Measurements from ENCODE around the gene CCDC3.
"Not testable (repeated sequence)": the region's sequence is repeated elsewhere in the genome, so short reads cannot be mapped to it uniquely, and the experiment has no call there.

CCDC3 gene

GRCh38 chr10:12999849-13000248 lies 1.7 kb downstream of the CCDC3 start:
- DNase-seq: no peak

- DNase-seq: no peak
Observed at GRCh38 chr10:12995425-12995861, 6.1 kb downstream of the CCDC3 start.

GRCh38 chr10:12993595-12993994 lies 7.9 kb downstream of the CCDC3 start:
- DNase-seq: no peak

GRCh38 chr10:12985347-12985746 lies 16.2 kb downstream of the CCDC3 start:
- DNase-seq: no peak

- DNase-seq: no peak
Observed at GRCh38 chr10:12984165-12984747, 17.3 kb downstream of the CCDC3 start.

- DNase-seq: not testable (repeated sequence)
Observed at GRCh38 chr10:12983568-12983967, 17.9 kb downstream of the CCDC3 start.

GRCh38 chr10:12981570-12981969 lies 19.9 kb downstream of the CCDC3 start:
- no peak for DNase-seq

- DNase-seq: peak; percentile 43
Observed at GRCh38 chr10:12980713-12981306, 20.7 kb downstream of the CCDC3 start.

GRCh38 chr10:12980102-12980661 lies 21.3 kb downstream of the CCDC3 start:
- no peak for DNase-seq

- no peak for DNase-seq
Observed at GRCh38 chr10:12978891-12979290, 22.6 kb downstream of the CCDC3 start.

- no peak for DNase-seq
Observed at GRCh38 chr10:12975906-12976305, 25.6 kb downstream of the CCDC3 start.

- DNase-seq: peak; percentile 17
Observed at GRCh38 chr10:12975266-12975665, 26.2 kb downstream of the CCDC3 start.

- no peak for DNase-seq
Observed at GRCh38 chr10:12974491-12975199, 26.9 kb downstream of the CCDC3 start.

GRCh38 chr10:12974078-12974477 lies 27.4 kb downstream of the CCDC3 start:
- DNase-seq: no peak

GRCh38 chr10:12973149-12973718 lies 28.3 kb downstream of the CCDC3 start:
- no peak for DNase-seq

GRCh38 chr10:12972146-12972545 lies 29.4 kb downstream of the CCDC3 start:
- DNase-seq: no peak

GRCh38 chr10:12971001-12971788 lies 30.3 kb downstream of the CCDC3 start:
- no peak for DNase-seq

GRCh38 chr10:12969951-12970350 lies 31.6 kb downstream of the CCDC3 start:
- DNase-seq: no peak

GRCh38 chr10:12966067-12966466 lies 35.4 kb downstream of the CCDC3 start:
- no peak for DNase-seq

GRCh38 chr10:12965571-12965970 lies 35.9 kb downstream of the CCDC3 start:
- DNase-seq: no peak

- no peak for DNase-seq
Observed at GRCh38 chr10:12962556-12962955, 39.0 kb downstream of the CCDC3 start.

GRCh38 chr10:12961416-12962205 lies 39.9 kb downstream of the CCDC3 start:
- no peak for DNase-seq

All from OCI-M1 (cell line).